Endothelial cell of umbilical vein (primary cell): ENCODE results near the gene MEIS3. TPM values are rescaled to one million over a fixed set of nuclear protein-coding genes. Genes with fewer than 3 reads are reported as not detected.

Experiments used
- BruUV-seq: library from RNA; stranded (reverse); fragments of 400-500 nt; replicated peaks from 2 replicates; lab custom pipeline; 2021; lab: Mats Ljungman, UMichigan
- CTCF ChIA-PET: fragments of 300-600, 350-600 bp; sonication (Branson Sonifier 250); formaldehyde crosslinking; loops from one replicate; lab custom pipeline; 2021; ENCODE audit warnings: antibody characterized with exemption, inconsistent platforms; lab: Charles Lee
- POLR2A ChIA-PET: fragments of 300-600, 350-600 bp; sonication (Branson Sonifier 250); formaldehyde crosslinking; loops from one replicate; lab custom pipeline; 2021; ENCODE audit warnings: antibody characterized with exemption, inconsistent platforms; lab: Charles Lee
- DNase-seq: peaks from one replicate; pipeline ENCODE4 v3.0.0-alpha.2; 2011; ENCODE audit warnings: low read depth, low spot score
- FAIRE-seq: peaks from 2 replicates; lab custom pipeline; 2011; peaks lifted over from hg19 to GRCh38; lab: Jason Lieb, UNC
- H2AFZ ChIP-seq: 2 replicates; pipeline ENCODE4 v1.6.0; 2012; ENCODE audit warnings: low read depth, low read length, control low read depth, inconsistent platforms
- H3K27ac ChIP-seq: 2 replicates; pipeline ENCODE4 v1.5.1; 2011; ENCODE audit warnings: low read depth, mild to moderate bottlenecking, control low read depth, low read length, moderate library complexity; ENCODE audit not compliant: insufficient read depth
- H3K27me3 ChIP-seq, 2 experiments: 2 replicates each; pipeline versions ENCODE4 v1.6.0 to v1.6.1; 2011; ENCODE audit warnings: low read length in 2 of 2, mixed read lengths in 1 of 2; ENCODE audit not compliant: control insufficient read depth in 2 of 2, insufficient read depth in 2 of 2
- H3K36me3 ChIP-seq, 2 experiments: 2 replicates in 1 of 2; 3 replicates in 1 of 2; pipeline ENCODE4 v1.5.1; 2011; ENCODE audit warnings: low read length in 2 of 2, mild to moderate bottlenecking in 1 of 2, moderate library complexity in 1 of 2; ENCODE audit not compliant: control insufficient read depth in 2 of 2, insufficient read depth in 2 of 2; ENCODE audit errors: extremely low read depth in 1 of 2
- H3K4me1 ChIP-seq: 3 replicates; pipeline ENCODE4 v1.5.1; 2011; ENCODE audit warnings: mild to moderate bottlenecking, low read length; ENCODE audit not compliant: control insufficient read depth, insufficient read depth; ENCODE audit errors: extremely low read depth
- H3K4me2 ChIP-seq: 2 replicates; pipeline ENCODE4 v1.6.1; 2011; ENCODE audit warnings: low read length, control low read depth, mixed read lengths; ENCODE audit not compliant: insufficient read depth
- H3K4me3 ChIP-seq, 3 experiments: fragments of 200-600 bp in 1 of 3; sonication (generic), shearing (Covaris generic) in 1 of 3; replicated peaks in 1 of 3; 2 replicates each; pipeline ENCODE4 v1.5.1; 2011 to 2016; ENCODE audit warnings: control low read depth in 3 of 3, low read length in 3 of 3, mild to moderate bottlenecking in 2 of 3, inconsistent platforms in 1 of 3, low read depth in 1 of 3, moderate library complexity in 1 of 3; ENCODE audit not compliant: insufficient read depth in 1 of 3
- H3K79me2 ChIP-seq: 2 replicates; pipeline ENCODE4 v1.6.0; 2012; ENCODE audit warnings: low read length, inconsistent platforms; ENCODE audit not compliant: control insufficient read depth, insufficient read depth
- H3K9ac ChIP-seq: replicated peaks from 2 replicates; pipeline ENCODE3; 2011; ENCODE audit warnings: low read length, control low read depth; ENCODE audit not compliant: insufficient read depth; ENCODE audit errors: extremely low read depth
- H3K9me1 ChIP-seq: replicated peaks from 3 replicates; pipeline ENCODE4 v1.6.0; 2011; ENCODE audit warnings: mild to moderate bottlenecking, low read length; ENCODE audit not compliant: control insufficient read depth, insufficient read depth; ENCODE audit errors: extremely low read depth
- H3K9me3 ChIP-seq: replicated peaks from 2 replicates; pipeline ENCODE4 v1.5.1; 2012; ENCODE audit warnings: low read length, inconsistent platforms; ENCODE audit not compliant: control insufficient read depth, insufficient read depth
- H4K20me1 ChIP-seq: replicated peaks from 2 replicates; pipeline ENCODE3; 2011; ENCODE audit warnings: mild to moderate bottlenecking, low read length; ENCODE audit not compliant: control insufficient read depth, insufficient read depth; ENCODE audit errors: extremely low read depth
- EZH2 ChIP-seq: IDR thresholded peaks from 2 replicates; pipeline ENCODE4 v1.6.1; 2012; ENCODE audit warnings: borderline replicate concordance, low read depth, mild to moderate bottlenecking, moderate library complexity, low read length, inconsistent platforms; ENCODE audit not compliant: severe bottlenecking
- FOS ChIP-seq: IDR thresholded peaks from 2 replicates; pipeline ENCODE4 v1.6.1; 2011; ENCODE audit warnings: mild to moderate bottlenecking, low read length, moderate library complexity, borderline replicate concordance; ENCODE audit not compliant: insufficient read depth
- GATA2 ChIP-seq: IDR thresholded peaks from 2 replicates; pipeline ENCODE4 v1.7.0; 2011; ENCODE audit warnings: low read depth, mild to moderate bottlenecking, moderate library complexity, mixed read lengths, low read length; ENCODE audit not compliant: insufficient read length, insufficient read depth
- JUN ChIP-seq: IDR thresholded peaks from 2 replicates; pipeline ENCODE4 v1.6.1; 2011; ENCODE audit warnings: borderline replicate concordance, low read depth; ENCODE audit not compliant: insufficient read length, insufficient read depth
- MYC ChIP-seq: IDR thresholded peaks from one replicate; pipeline ENCODE4 v1.6.1; 2011; ENCODE audit warnings: mild to moderate bottlenecking, low read depth, low read length
- POLR2A ChIP-seq: IDR thresholded peaks from 2 replicates; pipeline ENCODE4 v1.6.1; 2012; ENCODE audit warnings: low read depth, mild to moderate bottlenecking, control low read depth, low read length
- POLR2AphosphoS5 ChIP-seq: IDR thresholded peaks from 2 replicates; pipeline ENCODE4 v1.6.1; 2012; ENCODE audit warnings: low read depth, mild to moderate bottlenecking, control low read depth, low read length, moderate library complexity; ENCODE audit not compliant: insufficient read depth
- dilution Hi-C: fragments of 300-500 bp; cut with MboI; formaldehyde crosslinking; loops from one replicate; pipeline ENCODE4 v1.15.0; 2019; ENCODE audit warnings: low sequenced_read_pairs; ENCODE audit not compliant: extremely low pct_ligation_motif_present
- intact Hi-C: fragments of 100-400 bp; cut with micrococcal nuclease; formaldehyde crosslinking; loops from one replicate; pipeline ENCODE4 v1.10.0; 2022
- polyA plus RNA-seq, 4 experiments: library from polyadenylated mRNA; depleted of rRNA in 3 of 4; stranded (reverse) in 3 of 4; unstranded in 1 of 4; fragments of >200 nt; gene quantifications; 2 replicates each; pipeline versions ENCODE4 v1.2.1 to v1.2.3, GENCODE V29; 2011 to 2012; ENCODE audit warnings: missing spikeins in 1 of 4
- total RNA-seq: library from RNA; stranded (reverse); gene quantifications from 2 replicates; pipeline ENCODE4 v1.2.3, GENCODE V29; 2021
- TF ChIP-seq, protein P1 (sequence below): IDR thresholded peaks from 2 replicates; pipeline ENCODE4 v1.6.1; 2011; ENCODE audit not compliant: insufficient read depth, insufficient read length
- TF ChIP-seq, protein P2 (sequence below), 2 donors: IDR thresholded peaks; 1 replicate in 1 of 2; 2 replicates in 1 of 2; pipeline ENCODE4 v1.5.1; 2011; ENCODE audit warnings: low read length in 2 of 2, mild to moderate bottlenecking in 2 of 2, moderate library complexity in 2 of 2, control low read depth in 1 of 2, inconsistent platforms in 1 of 2, low read depth in 1 of 2; ENCODE audit not compliant: insufficient read depth in 1 of 2; ENCODE audit errors: extremely low read depth in 1 of 2

The MEIS3 gene
- total and polyA plus RNA-seq, 2 donors (not counting 3 experiments of a cell fraction or from before 2014, with no cell fraction given): 0.42 TPM; not detected in 1

DNA sequence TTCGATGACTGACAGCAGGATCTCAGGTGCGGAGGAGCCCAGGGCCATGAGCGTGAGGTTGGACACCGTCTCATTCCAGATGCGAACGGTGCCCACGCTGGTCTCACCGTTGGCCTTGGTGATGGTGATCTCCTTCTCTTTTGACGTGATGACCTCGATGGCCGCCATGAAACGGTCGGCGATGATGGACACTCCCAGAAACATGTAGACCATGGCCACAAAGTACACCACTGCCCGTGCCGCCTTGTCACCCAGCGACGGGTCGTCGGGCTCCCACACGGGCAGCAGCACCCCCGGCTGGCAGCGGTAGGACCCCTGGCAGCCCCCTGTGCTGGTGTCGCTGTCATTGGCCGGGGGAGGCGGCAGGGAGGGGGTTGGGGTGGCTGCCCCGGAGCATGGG is 46.6 kb upstream of the MEIS3 start:
- Histone ChIP-seq H3K9me3 (no peaks in the 10 kb centered on the region), H3K36me3 (no peaks in the 10 kb centered on the region), H3K4me3 (no peak overlapping the region), H3K9ac (no peak overlapping the region), H3K79me2 (no peaks in the 10 kb centered on the region), H4K20me1 (no peaks in the 10 kb centered on the region), H2AFZ (no peak overlapping the region), H3K4me2 (no peak overlapping the region), H3K4me1 (no peaks in the 10 kb centered on the region), H3K9me1 (no peaks in the 10 kb centered on the region), H3K27me3 (peaks cover 17 to 28% of the 10 kb centered on the region in 2 experiments), H3K27ac (no peak overlapping the region)
- DNase-seq (no peak), FAIRE-seq (no peak)
- TF ChIP-seq JUN: no peak
- no peak for TF ChIP-seq GATA2
- ChIA-PET POLR2A (no interaction called here), CTCF (no interaction called here)
- dilution Hi-C loops: no loop called here
- intact Hi-C loops: no loop called here
- BruUV-seq: no TSS peak

DNA sequence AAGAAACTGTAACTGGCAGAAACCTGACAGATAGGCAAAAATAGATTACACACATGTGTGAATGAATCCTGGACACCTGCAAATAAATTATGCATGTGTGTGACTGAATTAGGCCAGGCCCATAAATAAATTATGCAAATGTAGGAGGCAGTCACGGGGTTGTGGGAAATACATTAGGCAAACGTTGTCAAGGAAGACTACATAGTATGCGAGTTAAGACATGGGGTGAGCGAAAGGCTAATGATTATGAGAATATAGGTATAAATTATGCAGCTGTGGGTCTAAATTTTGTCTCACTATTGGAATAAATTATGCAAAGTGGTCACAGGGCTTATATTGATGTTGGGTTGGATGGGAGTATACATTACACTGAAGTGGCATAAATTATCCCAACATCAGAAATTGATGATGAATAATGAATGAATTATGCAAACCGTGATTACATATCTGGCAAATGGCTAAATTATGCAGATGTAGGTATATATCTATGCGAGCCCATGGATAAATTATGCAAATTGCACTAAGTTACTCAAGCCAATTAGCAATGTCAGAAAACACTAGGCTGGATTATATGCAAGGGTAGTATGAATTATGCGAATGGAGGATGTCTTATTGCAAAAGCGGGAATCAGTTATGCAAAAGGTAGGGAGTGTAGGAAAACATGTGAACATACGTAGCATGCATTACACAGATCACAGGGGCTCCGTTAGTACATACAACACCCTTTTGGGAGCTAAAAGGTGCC is 45.5 kb upstream of the MEIS3 start:
- ChIA-PET CTCF (no interaction called here), POLR2A (no interaction called here)
- no peak overlapping the region for H3K9ac ChIP-seq
- DNase-seq: no peak
- dilution Hi-C loops: no loop called here
- FAIRE-seq: no peak
- H3K27ac ChIP-seq: no peak overlapping the region
- no peaks in the 10 kb centered on the region for H3K9me3 ChIP-seq
- intact Hi-C loops: no loop called here
- H3K27me3 ChIP-seq: peaks cover 10 to 20% of the 10 kb centered on the region in 2 experiments
- H3K9me1 ChIP-seq: no peaks in the 10 kb centered on the region
- H3K36me3 ChIP-seq: no peaks in the 10 kb centered on the region
- no peak overlapping the region for H2AFZ ChIP-seq
- no peaks in the 10 kb centered on the region for H4K20me1 ChIP-seq
- no peak overlapping the region for H3K4me3 ChIP-seq
- BruUV-seq: no TSS peak
- no peak overlapping the region for H3K4me2 ChIP-seq
- H3K79me2 ChIP-seq: no peaks in the 10 kb centered on the region
- H3K4me1 ChIP-seq: no peaks in the 10 kb centered on the region
- TF ChIP-seq FOS: no peak
- no peak for TF ChIP-seq POLR2AphosphoS5
- TF ChIP-seq, protein P1, sequence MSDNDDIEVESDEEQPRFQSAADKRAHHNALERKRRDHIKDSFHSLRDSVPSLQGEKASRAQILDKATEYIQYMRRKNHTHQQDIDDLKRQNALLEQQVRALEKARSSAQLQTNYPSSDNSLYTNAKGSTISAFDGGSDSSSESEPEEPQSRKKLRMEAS: no peak
- no peak for TF ChIP-seq JUN
- no peak for TF ChIP-seq EZH2
- no peak for TF ChIP-seq MYC
- TF ChIP-seq, protein P2, sequence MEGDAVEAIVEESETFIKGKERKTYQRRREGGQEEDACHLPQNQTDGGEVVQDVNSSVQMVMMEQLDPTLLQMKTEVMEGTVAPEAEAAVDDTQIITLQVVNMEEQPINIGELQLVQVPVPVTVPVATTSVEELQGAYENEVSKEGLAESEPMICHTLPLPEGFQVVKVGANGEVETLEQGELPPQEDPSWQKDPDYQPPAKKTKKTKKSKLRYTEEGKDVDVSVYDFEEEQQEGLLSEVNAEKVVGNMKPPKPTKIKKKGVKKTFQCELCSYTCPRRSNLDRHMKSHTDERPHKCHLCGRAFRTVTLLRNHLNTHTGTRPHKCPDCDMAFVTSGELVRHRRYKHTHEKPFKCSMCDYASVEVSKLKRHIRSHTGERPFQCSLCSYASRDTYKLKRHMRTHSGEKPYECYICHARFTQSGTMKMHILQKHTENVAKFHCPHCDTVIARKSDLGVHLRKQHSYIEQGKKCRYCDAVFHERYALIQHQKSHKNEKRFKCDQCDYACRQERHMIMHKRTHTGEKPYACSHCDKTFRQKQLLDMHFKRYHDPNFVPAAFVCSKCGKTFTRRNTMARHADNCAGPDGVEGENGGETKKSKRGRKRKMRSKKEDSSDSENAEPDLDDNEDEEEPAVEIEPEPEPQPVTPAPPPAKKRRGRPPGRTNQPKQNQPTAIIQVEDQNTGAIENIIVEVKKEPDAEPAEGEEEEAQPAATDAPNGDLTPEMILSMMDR (IDR thresholded peaks at IDR 0.05; ENCODE audit: extremely low read depth in 1 of 2, insufficient read depth in 1 of 2, low read depth in 1 of 2, low read length in 2 of 2): no peak
- no peak for TF ChIP-seq GATA2
- TF ChIP-seq POLR2A: no peak
